Stimulated activated effector memory CD8-positive, alpha-beta T cell treated with anti-CD3 and anti-CD28 coated beads, Interleukin-12 subunit alpha, Interleukin-12 subunit beta, amount 100 ng/mL, for 72 hours (primary cell): ENCODE data around the gene TWSG1.

Experiments
- ATAC-seq: fragments of 150-1000 bp; cut with Tn5 transposase; 2 replicates; pipeline ENCODE4 v1.10.0; 2021
- DNase-seq, 2 donors: peaks; one replicate each; pipeline ENCODE4 v3.0.0; 2021 to 2022; ENCODE audit warnings: low spot score in 2 of 2
- H3K27ac Mint-ChIP-seq: one replicate; pipeline ENCODE4 v1.8.0; 2022; ENCODE audit warnings: mild to moderate bottlenecking, mixed read lengths
- H3K36me3 Mint-ChIP-seq: one replicate; pipeline ENCODE4 v1.8.0; 2022; ENCODE audit warnings: mild to moderate bottlenecking, mixed read lengths
- H3K4me1 Mint-ChIP-seq: one replicate; pipeline ENCODE4 v1.8.0; 2022; ENCODE audit warnings: mixed read lengths
- H3K4me3 Mint-ChIP-seq: one replicate; pipeline ENCODE4 v1.8.0; 2022; ENCODE audit warnings: mild to moderate bottlenecking, mixed read lengths
- H3K9me3 Mint-ChIP-seq: one replicate; pipeline ENCODE4 v1.8.0; 2022; ENCODE audit warnings: mixed read lengths

Gene TWSG1

DNA sequence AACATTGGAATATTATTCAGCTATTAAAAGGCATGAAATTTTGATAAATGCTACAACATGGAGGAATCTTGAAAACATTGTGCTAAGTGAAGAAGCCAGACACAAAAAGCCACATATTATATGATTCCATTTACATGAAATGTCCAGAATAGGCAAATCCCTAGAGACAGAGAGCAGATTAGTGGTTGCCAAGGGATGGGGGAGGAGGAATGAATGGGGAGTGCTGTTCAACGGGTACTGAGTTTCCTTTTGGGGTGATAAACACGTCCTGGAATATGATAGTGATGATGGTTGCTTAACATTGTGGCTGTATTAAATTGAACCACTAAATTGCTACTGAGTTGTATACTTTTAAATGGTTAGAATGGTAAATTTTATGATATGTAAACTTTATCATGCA, 8.9 kb upstream of the TWSG1 start:
- Mint-ChIP-seq H3K27ac (no peak overlapping the region), H3K4me1 (no peaks in the 10 kb centered on the region), H3K4me3 (no peak overlapping the region), H3K36me3 (no peaks in the 10 kb centered on the region), H3K9me3 (no peaks in the 10 kb centered on the region)
- ATAC-seq (no peak), DNase-seq (no peak)

DNA sequence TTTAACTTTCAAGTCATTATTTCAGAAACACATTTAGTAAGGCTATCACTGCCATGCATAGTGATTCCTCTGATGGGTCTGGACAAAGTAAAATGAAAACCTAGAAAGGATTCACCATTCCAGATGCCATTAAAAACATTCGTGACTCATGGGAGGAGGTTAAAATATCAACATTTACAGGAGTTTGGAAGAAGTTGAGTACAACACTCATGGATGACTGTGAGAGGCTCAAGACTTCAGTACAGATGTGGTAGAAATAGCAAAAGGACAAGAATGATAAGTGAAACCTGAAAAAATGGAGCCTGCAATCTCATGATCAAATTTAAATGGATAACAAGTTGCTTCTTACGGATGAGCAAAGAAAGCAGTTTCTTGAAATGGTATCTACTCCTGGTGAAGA, 5.8 kb upstream of the TWSG1 start:
- no peak overlapping the region for H3K27ac Mint-ChIP-seq
- no peaks in the 10 kb centered on the region for H3K9me3 Mint-ChIP-seq
- H3K4me1 Mint-ChIP-seq = peaks cover 2% of the 10 kb centered on the region
- no peak overlapping the region for H3K4me3 Mint-ChIP-seq
- DNase-seq (no peak), ATAC-seq (no peak)
- no peaks in the 10 kb centered on the region for H3K36me3 Mint-ChIP-seq

GRCh38 chr18:9329471-9329870, 5.1 kb upstream of the TWSG1 start:
- Mint-ChIP-seq H3K27ac (no peak overlapping the region), H3K4me1 (peaks cover 7% of the 10 kb centered on the region), H3K9me3 (no peaks in the 10 kb centered on the region), H3K36me3 (peaks cover 6% of the 10 kb centered on the region), H3K4me3 (no peak overlapping the region)
- DNase-seq = no peak
- no peak for ATAC-seq

DNA sequence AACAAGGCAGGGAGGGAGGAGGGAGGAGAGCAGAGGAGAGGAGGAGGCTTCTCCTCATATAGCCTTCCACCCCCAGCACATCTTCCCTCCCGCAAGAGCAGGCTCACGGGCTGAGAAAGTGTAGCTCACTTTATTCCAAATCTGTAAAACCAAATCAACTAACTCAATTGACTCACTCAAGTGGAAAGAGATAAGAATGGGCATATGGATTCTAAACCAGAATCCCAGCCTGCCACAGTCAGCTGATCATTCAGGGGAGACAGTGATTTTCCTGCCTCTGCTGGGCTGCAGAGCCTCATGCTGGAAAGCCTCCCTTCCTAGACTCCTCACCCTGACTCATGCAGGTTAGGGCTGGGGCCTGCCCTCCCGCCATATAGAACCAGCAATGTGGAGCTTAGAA, 4.2 kb upstream of the TWSG1 start:
- ATAC-seq = no peak
- Mint-ChIP-seq H3K4me3 (no peak overlapping the region), H3K27ac (no peak overlapping the region), H3K9me3 (no peaks in the 10 kb centered on the region), H3K36me3 (peaks cover 7% of the 10 kb centered on the region), H3K4me1 (peaks cover 7% of the 10 kb centered on the region)
- no peak for DNase-seq

DNA sequence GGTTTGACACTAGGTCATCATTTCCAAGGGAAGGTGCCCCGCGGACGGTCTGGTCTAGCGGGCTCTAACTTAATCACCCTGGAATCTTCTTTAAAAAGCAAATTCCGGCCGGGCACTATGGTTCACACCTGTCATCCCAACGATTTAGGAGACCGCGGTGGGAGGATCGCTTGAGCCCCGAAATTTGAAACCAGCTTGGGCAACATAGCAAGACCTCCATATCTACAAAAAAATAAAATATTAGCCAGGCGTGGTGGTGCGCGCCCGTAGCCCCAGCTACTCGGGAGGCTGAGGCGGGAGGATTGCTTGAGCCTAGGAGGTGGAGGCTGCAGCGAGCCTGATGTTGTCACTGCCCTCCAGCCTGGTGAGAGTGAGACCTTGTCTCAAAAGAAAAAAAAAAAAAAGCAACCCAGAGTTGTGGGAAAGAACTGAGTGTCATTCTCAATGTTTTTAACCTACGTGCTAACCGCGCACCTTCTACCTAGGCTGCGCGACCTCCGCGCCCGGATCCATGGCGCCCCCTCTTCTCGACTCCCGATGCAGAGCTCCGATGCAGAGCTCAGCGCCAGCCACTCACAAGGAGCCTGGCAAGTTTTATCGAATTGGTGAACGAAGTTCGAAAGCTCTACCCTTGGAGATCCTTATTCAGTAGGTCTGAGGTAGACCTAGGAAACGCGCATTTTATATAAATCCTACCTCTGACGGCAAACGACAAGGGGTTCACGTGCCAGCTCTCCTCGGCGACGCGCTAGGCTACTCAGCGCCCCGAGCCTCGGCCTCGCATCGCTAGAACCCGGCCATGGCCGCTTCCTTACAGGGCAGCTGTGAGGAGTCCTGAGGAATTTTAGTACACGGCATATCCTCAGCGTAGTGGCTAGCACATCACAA, 888 bp upstream of the TWSG1 start:
- ATAC-seq (peak; percentile 67), DNase-seq (no peak)
- H3K9me3 Mint-ChIP-seq = no peaks in the 10 kb centered on the region
- peak overlapping the region; percentile 88 for H3K27ac Mint-ChIP-seq
- H3K36me3 Mint-ChIP-seq = peaks cover 19% of the 10 kb centered on the region
- H3K4me3 Mint-ChIP-seq = peak overlapping the region; percentile 87
- peaks cover 26% of the 10 kb centered on the region for H3K4me1 Mint-ChIP-seq

DNA sequence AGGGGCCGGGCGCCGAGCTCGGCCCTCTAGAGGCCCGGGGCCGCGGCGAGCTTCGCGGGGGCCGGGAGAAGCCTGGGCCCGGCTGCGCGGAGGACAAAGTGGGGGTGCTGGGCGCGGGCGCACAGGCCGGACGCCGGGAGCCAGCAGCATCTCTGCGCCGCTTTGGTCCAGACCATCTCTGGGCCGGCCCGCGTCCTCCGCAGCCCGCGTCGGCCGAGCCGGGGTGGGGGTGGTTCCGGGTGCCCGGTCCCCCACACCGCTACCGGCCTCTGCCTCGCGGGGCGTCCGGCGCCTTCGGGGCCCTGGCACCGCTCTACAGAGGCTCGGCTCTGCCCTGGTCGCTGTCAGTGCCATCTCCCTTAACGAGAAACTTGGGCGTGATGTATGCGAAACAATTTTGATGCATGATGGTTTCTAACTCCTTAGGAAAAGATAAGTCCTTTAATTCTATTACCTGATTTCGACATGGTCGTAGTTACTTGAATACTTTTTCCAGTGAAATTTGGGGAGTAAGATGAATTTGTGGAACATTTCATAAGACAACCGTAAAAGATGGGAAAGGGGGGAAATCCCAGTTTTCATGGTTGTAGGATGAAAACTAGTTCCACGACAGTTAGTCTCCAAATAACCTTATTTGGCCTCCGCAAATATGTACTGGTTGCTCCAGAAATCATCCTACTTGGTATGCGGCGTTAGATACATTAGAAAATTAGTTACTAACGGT, 562 bp downstream of the TWSG1 start:
- no peaks in the 10 kb centered on the region for H3K9me3 Mint-ChIP-seq
- peak overlapping the region; percentile 87 for H3K4me3 Mint-ChIP-seq
- H3K36me3 Mint-ChIP-seq = peaks cover 34% of the 10 kb centered on the region
- H3K27ac Mint-ChIP-seq = peak overlapping the region; percentile 88
- H3K4me1 Mint-ChIP-seq = peaks cover 28% of the 10 kb centered on the region
- ATAC-seq (peak; percentile 66), DNase-seq (peak in 1 of 2 donors; percentile 40)

- Mint-ChIP-seq H3K9me3 (no peaks in the 10 kb centered on the region), H3K4me1 (peaks cover 28% of the 10 kb centered on the region), H3K27ac (no peak overlapping the region), H3K36me3 (peaks cover 39% of the 10 kb centered on the region), H3K4me3 (peak overlapping the region; percentile 87)
- no peak for DNase-seq
- ATAC-seq = no peak
Observed at GRCh38 chr18:9335697-9336045, 1.1 kb downstream of the TWSG1 start.

- Mint-ChIP-seq H3K27ac (no peak overlapping the region), H3K9me3 (no peaks in the 10 kb centered on the region), H3K4me1 (peaks cover 28% of the 10 kb centered on the region), H3K4me3 (no peak overlapping the region), H3K36me3 (peaks cover 44% of the 10 kb centered on the region)
- no peak for ATAC-seq
- no peak for DNase-seq
Observed at GRCh38 chr18:9336827-9337226, 2.3 kb downstream of the TWSG1 start.

DNA sequence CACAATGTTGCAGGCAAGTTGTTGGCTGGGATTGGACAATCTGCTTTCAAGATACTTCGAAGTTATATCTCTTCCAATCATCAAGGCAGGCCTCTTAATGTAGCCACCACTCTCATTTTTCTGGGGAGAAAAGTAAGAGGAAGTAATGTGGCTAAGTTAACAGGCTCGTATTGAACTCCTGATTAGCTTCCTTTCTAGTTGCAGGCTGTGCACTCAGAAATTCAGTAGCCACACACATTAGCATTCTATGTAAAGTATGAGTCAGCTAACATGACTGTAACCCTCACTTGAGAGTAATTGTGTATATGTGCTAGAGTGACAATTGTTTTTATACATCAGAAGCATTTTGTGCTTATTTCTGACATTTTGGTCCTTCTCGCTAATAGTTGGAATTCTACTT, 3.3 kb downstream of the TWSG1 start:
- ATAC-seq (peak; percentile 27), DNase-seq (no peak)
- no peak overlapping the region for H3K4me3 Mint-ChIP-seq
- no peak overlapping the region for H3K27ac Mint-ChIP-seq
- peaks cover 28% of the 10 kb centered on the region for H3K4me1 Mint-ChIP-seq
- peaks cover 44% of the 10 kb centered on the region for H3K36me3 Mint-ChIP-seq
- H3K9me3 Mint-ChIP-seq = no peaks in the 10 kb centered on the region

- Mint-ChIP-seq H3K9me3 (no peaks in the 10 kb centered on the region), H3K4me3 (no peak overlapping the region), H3K27ac (no peak overlapping the region), H3K36me3 (peaks cover 46% of the 10 kb centered on the region), H3K4me1 (peaks cover 21% of the 10 kb centered on the region)
- no peak for ATAC-seq
- no peak for DNase-seq
Observed at GRCh38 chr18:9340472-9340871, 5.9 kb downstream of the TWSG1 start.

- Mint-ChIP-seq H3K36me3 (peaks cover 37% of the 10 kb centered on the region), H3K27ac (no peak overlapping the region), H3K9me3 (no peaks in the 10 kb centered on the region), H3K4me3 (no peak overlapping the region), H3K4me1 (peaks cover 11% of the 10 kb centered on the region)
- no peak for ATAC-seq
- DNase-seq = no peak
Observed at GRCh38 chr18:9343577-9343976, 9.0 kb downstream of the TWSG1 start.

DNA sequence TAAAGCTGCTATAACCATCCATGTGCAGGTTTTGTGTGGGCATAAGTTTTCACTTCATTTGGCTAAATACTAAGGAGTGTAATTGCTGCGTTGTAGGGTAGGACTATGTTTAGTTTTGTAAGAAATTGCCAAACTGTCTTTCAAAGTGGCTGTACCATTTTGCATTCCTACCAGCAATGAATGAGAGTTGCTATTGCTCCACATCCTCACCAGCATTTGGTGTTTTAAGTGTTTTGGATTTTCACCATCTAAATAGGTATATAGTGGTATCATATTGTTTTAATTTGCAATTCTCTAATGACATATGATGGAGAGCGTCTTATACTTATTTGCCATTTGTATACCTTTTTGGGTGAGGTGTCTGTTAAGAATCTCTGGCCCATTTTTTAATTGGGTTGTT, 12.2 kb downstream of the TWSG1 start:
- Mint-ChIP-seq H3K4me1 (peaks cover 8% of the 10 kb centered on the region), H3K4me3 (no peak overlapping the region), H3K27ac (no peak overlapping the region), H3K36me3 (peaks cover 17% of the 10 kb centered on the region), H3K9me3 (no peaks in the 10 kb centered on the region)
- no peak for ATAC-seq
- no peak for DNase-seq

DNA sequence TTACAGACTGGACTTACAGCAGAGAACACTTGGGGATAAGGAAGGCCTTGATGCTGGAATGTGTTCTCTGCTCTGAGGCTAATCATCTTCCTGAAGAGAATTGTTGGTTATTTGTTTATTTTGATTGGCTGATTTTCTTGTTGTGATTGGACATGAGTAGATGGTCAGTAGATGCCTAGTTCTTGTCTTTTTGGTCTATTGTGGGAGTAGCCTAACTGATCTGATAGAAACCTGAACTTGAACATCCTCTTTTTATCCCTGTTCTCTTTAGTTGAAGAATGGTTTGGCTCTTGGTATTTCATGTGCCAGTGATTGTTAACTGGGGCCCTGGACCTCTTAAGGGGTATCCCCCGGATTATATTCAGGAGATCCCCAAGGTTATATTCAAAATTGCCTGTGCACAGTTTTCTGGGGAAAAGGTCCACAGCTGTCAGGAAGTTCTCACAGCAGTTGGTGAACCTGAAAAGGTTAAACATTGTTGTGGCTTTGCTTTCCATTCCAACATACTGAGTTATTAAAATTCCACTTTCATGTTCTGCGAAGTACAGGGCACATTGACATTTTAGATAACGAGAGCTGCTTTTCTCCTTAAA, 13.6 kb downstream of the TWSG1 start:
- Mint-ChIP-seq H3K4me3 (no peak overlapping the region), H3K9me3 (no peaks in the 10 kb centered on the region), H3K27ac (no peak overlapping the region), H3K36me3 (peaks cover 17% of the 10 kb centered on the region), H3K4me1 (peaks cover 8% of the 10 kb centered on the region)
- no peak for DNase-seq
- ATAC-seq = no peak

- Mint-ChIP-seq H3K4me1 (peaks cover 8% of the 10 kb centered on the region), H3K36me3 (peaks cover 17% of the 10 kb centered on the region), H3K4me3 (no peak overlapping the region), H3K27ac (no peak overlapping the region), H3K9me3 (no peaks in the 10 kb centered on the region)
- ATAC-seq (no peak), DNase-seq (no peak)
Observed at GRCh38 chr18:9348766-9349165, 14.2 kb downstream of the TWSG1 start.

DNA sequence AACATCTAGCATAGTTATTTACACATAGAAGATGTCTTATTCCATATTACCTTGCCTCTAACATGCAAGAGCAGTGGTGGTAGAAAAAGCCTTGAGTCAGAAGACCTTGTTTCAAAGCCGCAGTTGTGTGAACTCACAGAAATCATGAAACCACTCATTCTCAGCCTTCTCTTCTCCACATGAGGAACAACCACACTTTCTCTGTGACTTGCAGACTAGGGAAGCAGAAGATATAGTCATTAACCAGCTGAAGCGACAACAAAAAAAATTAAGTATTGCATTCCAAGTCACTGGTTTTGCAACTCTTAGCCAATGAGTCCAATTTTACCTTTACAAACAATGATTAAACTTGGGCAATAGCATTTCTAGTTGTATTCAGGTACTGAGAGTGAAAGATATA, 19.0 kb downstream of the TWSG1 start:
- peak; percentile 86 for ATAC-seq
- Mint-ChIP-seq H3K36me3 (peaks cover 7% of the 10 kb centered on the region), H3K27ac (no peak overlapping the region), H3K4me1 (no peaks in the 10 kb centered on the region), H3K9me3 (no peaks in the 10 kb centered on the region), H3K4me3 (no peak overlapping the region)
- no peak for DNase-seq

GRCh38 chr18:9354256-9354655, 19.7 kb downstream of the TWSG1 start:
- no peak overlapping the region for H3K27ac Mint-ChIP-seq
- peaks cover 7% of the 10 kb centered on the region for H3K36me3 Mint-ChIP-seq
- DNase-seq (no peak), ATAC-seq (no peak)
- H3K4me3 Mint-ChIP-seq = no peak overlapping the region
- no peaks in the 10 kb centered on the region for H3K9me3 Mint-ChIP-seq
- no peaks in the 10 kb centered on the region for H3K4me1 Mint-ChIP-seq
